ENCODE data around the gene VWCE. TPM values are rescaled to one million over a fixed set of nuclear protein-coding genes. Genes with fewer than 3 reads are reported as not detected.

The VWCE gene
- total and polyA plus RNA-seq, 9 of the 15 experiments (the other 6 are each of a cell fraction or from before 2014, with no cell fraction given) = 0.06 to 1.6 (median 0.63) TPM; not detected in 1

DNA sequence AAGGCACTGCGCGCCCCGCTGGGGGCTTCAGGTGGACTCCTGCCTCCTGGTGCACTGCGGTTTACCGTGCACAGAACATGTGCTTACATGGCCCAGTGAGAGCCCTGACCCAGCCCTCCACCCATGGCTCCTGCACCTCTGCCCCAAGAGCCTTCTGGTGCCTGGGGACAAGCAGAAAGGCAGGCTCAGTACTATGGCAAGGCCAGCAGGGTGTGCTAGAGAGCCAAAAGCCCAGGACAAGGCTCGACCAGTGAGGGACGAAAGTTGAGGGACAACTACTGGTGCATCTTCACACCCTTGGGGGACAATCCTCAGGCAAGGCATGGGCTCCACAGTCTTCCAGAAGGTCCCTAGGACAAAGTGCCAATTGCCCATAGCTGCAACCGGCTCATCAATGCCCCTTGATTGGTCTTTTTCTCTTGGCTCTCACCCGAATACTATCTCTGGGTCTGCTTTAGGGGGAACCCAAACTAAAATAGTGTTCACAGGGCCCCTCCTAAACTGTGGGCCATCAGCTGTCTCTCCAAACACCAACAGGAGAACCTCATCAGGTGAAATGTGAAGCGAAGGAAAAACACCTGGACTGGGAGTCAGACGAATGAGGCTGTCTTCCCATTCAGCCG is 40.6 kb downstream of the VWCE start:
- peaks cover 3 to 17% of the 10 kb centered on the region in 2 experiments; a peak in 3 of 5 replicates for H3K27me3 ChIP-seq (ENCODE audit: control insufficient read depth in 2 of 2, insufficient read depth in 2 of 2, low read length in 2 of 2)
- BruUV-seq (replicated peaks) = no TSS peak
- peak; percentile 80 to 88 (median 86) for DNase-seq (ENCODE audit: extremely low read depth in 1 of 4, low spot score in 3 of 4)
- H3K9ac ChIP-seq (ENCODE audit: insufficient read depth in 1 of 2, low read depth in 2 of 2, low read length in 2 of 2) = no peak overlapping the region
- H3K4me3 ChIP-seq = no peak overlapping the region
- peak; percentile 99 for FAIRE-seq
- H3K27ac ChIP-seq (ENCODE audit: extremely low read depth, low read depth, low read length) = no peak overlapping the region
- H3K9me3 ChIP-seq (replicated peaks; ENCODE audit: control insufficient read depth, insufficient read depth, low read depth, low read length) = no peaks in the 10 kb centered on the region
- H2AFZ ChIP-seq (ENCODE audit: low read depth, low read length) = peak overlapping the region; percentile 65; the same call in 1 of the 2 replicates
- ChIA-PET POLR2A (interaction anchor here (0.6 kb wide), 2 partner anchors 94 to 131 kb away, joined by 3 read pairs; no protein-coding TSS in a partner anchor), CTCF (ENCODE audit: low intra/inter-chr PET ratio) (interaction anchor here (1.3 to 3.4 kb wide), 3 partner anchors 80 to 131 kb away, joined by 4 to 39 read pairs (median 5); no protein-coding TSS in a partner anchor)
- no peaks in the 10 kb centered on the region for H3K36me3 ChIP-seq (ENCODE audit: control insufficient read depth, insufficient read depth, low read length)
- H3K9me1 ChIP-seq (ENCODE audit: control insufficient read depth, insufficient read depth, low read length) = no peaks in the 10 kb centered on the region
- intact Hi-C loops (cut with micrococcal nuclease) = loop anchor here (1.0 to 5.0 kb wide), 3 partner anchors 48 to 131 kb away; partner anchors contain the start of genes DDB1 and TKFC
- H3K4me2 ChIP-seq (ENCODE audit: insufficient read depth, low read length) = no peak overlapping the region
- no peaks in the 10 kb centered on the region for H3K79me2 ChIP-seq (ENCODE audit: control insufficient read depth, insufficient read depth, low read length)
- 26% methylated on average over 12 of the region's 12 CpGs for WGBS (ENCODE audit: insufficient coverage, low coverage, missing lambda C conversion rate)
- H4K20me1 ChIP-seq (replicated peaks; ENCODE audit: control insufficient read depth, insufficient read depth, low read length) = no peaks in the 10 kb centered on the region
- H3K4me1 ChIP-seq (replicated peaks in 1 of 2; ENCODE audit: control insufficient read depth in 2 of 2, insufficient read depth in 2 of 2, low read length in 2 of 2) = peaks cover 0 to 13% of the 10 kb centered on the region in 2 experiments; a peak in 2 of 5 replicates
- in situ Hi-C loops (cut with MboI) = loop anchor here (5.0 kb wide), 1 partner anchor 133 kb away; no protein-coding TSS in a partner anchor
- ATAC-seq = peak; percentile 97
- TF ChIP-seq PTTG1 (tag; IDR thresholded peaks at IDR 0.05; ENCODE audit: low read depth) (no peak), ZNF274 (IDR thresholded peaks at IDR 0.05; ENCODE audit: borderline replicate concordance, low read depth, low read length) (no peak), RBM34 (IDR thresholded peaks at IDR 0.05; ENCODE audit: borderline replicate concordance, insufficient read depth, low read length) (no peak), STAG1 (CRISPR knock-in tag; IDR thresholded peaks at IDR 0.05; ENCODE audit: borderline replicate concordance) (peak; percentile 79; the same call in 1 of the 2 replicates), ZBTB1 (CRISPR knock-in tag; IDR thresholded peaks at IDR 0.05; ENCODE audit: borderline replicate concordance, low read depth) (no peak), MAZ (CRISPR knock-in tag; conservative IDR thresholded peaks at IDR 0.05 in 1 of 2, IDR thresholded peaks at IDR 0.05 in 1 of 2) (0 out of 4 replicates have a peak, but pooled peaks of 1 of the 2 experiments have one; percentile 23)
- TF ChIP-seq, protein P1, sequence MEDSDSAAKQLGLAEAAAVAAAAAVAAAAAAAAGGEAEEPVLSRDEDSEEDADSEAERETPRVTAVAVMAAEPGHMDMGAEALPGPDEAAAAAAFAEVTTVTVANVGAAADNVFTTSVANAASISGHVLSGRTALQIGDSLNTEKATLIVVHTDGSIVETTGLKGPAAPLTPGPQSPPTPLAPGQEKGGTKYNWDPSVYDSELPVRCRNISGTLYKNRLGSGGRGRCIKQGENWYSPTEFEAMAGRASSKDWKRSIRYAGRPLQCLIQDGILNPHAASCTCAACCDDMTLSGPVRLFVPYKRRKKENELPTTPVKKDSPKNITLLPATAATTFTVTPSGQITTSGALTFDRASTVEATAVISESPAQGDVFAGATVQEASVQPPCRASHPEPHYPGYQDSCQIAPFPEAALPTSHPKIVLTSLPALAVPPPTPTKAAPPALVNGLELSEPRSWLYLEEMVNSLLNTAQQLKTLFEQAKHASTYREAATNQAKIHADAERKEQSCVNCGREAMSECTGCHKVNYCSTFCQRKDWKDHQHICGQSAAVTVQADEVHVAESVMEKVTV (CRISPR knock-in tag; IDR thresholded peaks at IDR 0.05) = peak; percentile 65
- TF ChIP-seq, protein P2, sequence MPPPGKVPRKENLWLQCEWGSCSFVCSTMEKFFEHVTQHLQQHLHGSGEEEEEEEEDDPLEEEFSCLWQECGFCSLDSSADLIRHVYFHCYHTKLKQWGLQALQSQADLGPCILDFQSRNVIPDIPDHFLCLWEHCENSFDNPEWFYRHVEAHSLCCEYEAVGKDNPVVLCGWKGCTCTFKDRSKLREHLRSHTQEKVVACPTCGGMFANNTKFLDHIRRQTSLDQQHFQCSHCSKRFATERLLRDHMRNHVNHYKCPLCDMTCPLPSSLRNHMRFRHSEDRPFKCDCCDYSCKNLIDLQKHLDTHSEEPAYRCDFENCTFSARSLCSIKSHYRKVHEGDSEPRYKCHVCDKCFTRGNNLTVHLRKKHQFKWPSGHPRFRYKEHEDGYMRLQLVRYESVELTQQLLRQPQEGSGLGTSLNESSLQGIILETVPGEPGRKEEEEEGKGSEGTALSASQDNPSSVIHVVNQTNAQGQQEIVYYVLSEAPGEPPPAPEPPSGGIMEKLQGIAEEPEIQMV (tag; conservative IDR thresholded peaks at IDR 0.05; ENCODE audit: low read depth) = no peak
- TF ChIP-seq, protein P3, sequence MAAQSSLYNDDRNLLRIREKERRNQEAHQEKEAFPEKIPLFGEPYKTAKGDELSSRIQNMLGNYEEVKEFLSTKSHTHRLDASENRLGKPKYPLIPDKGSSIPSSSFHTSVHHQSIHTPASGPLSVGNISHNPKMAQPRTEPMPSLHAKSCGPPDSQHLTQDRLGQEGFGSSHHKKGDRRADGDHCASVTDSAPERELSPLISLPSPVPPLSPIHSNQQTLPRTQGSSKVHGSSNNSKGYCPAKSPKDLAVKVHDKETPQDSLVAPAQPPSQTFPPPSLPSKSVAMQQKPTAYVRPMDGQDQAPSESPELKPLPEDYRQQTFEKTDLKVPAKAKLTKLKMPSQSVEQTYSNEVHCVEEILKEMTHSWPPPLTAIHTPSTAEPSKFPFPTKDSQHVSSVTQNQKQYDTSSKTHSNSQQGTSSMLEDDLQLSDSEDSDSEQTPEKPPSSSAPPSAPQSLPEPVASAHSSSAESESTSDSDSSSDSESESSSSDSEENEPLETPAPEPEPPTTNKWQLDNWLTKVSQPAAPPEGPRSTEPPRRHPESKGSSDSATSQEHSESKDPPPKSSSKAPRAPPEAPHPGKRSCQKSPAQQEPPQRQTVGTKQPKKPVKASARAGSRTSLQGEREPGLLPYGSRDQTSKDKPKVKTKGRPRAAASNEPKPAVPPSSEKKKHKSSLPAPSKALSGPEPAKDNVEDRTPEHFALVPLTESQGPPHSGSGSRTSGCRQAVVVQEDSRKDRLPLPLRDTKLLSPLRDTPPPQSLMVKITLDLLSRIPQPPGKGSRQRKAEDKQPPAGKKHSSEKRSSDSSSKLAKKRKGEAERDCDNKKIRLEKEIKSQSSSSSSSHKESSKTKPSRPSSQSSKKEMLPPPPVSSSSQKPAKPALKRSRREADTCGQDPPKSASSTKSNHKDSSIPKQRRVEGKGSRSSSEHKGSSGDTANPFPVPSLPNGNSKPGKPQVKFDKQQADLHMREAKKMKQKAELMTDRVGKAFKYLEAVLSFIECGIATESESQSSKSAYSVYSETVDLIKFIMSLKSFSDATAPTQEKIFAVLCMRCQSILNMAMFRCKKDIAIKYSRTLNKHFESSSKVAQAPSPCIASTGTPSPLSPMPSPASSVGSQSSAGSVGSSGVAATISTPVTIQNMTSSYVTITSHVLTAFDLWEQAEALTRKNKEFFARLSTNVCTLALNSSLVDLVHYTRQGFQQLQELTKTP (IDR thresholded peaks at IDR 0.05; ENCODE audit: low read depth in 1 of 2, partially characterized antibody in 2 of 2) = no peak
